Measurements from ENCODE around the gene TMEM63C.

Gene TMEM63C

GRCh38 chr14:77190977-77191376 lies 9.4 kb downstream of the TMEM63C start:
- DNase-seq (ENCODE audit: extremely low read depth in 1 of 2, low read depth in 1 of 2): no peak

GRCh38 chr14:77194706-77195105 lies 13.1 kb downstream of the TMEM63C start:
- DNase-seq (ENCODE audit: extremely low read depth in 1 of 2, low read depth in 1 of 2): no peak

GRCh38 chr14:77195766-77196165 lies 14.2 kb downstream of the TMEM63C start:
- no peak for DNase-seq (ENCODE audit: extremely low read depth in 1 of 2, low read depth in 1 of 2)

GRCh38 chr14:77197988-77198387 lies 16.4 kb downstream of the TMEM63C start:
- DNase-seq (ENCODE audit: extremely low read depth in 1 of 2, low read depth in 1 of 2): no peak

- DNase-seq (ENCODE audit: extremely low read depth in 1 of 2, low read depth in 1 of 2): no peak
These were observed 17.0 kb downstream of the TMEM63C start for GRCh38 chr14:77198561-77198960.

GRCh38 chr14:77199590-77199989 lies 18.0 kb downstream of the TMEM63C start:
- DNase-seq (ENCODE audit: extremely low read depth in 1 of 2, low read depth in 1 of 2): no peak

- no peak for DNase-seq (ENCODE audit: extremely low read depth in 1 of 2, low read depth in 1 of 2)
These were observed 18.9 kb downstream of the TMEM63C start for GRCh38 chr14:77200406-77200985.

- no peak for DNase-seq (ENCODE audit: extremely low read depth in 1 of 2, low read depth in 1 of 2)
These were observed 20.1 kb downstream of the TMEM63C start for GRCh38 chr14:77201696-77202095.

- DNase-seq (ENCODE audit: extremely low read depth in 1 of 2, low read depth in 1 of 2): no peak
These were observed 22.2 kb downstream of the TMEM63C start for GRCh38 chr14:77203611-77204458.

GRCh38 chr14:77204459-77204771 lies 22.8 kb downstream of the TMEM63C start:
- no peak for DNase-seq (ENCODE audit: extremely low read depth in 1 of 2, low read depth in 1 of 2)

- no peak for DNase-seq (ENCODE audit: extremely low read depth in 1 of 2, low read depth in 1 of 2)
These were observed 23.3 kb downstream of the TMEM63C start for GRCh38 chr14:77204907-77205306.

- DNase-seq (ENCODE audit: extremely low read depth in 1 of 2, low read depth in 1 of 2): no peak
These were observed 24.0 kb downstream of the TMEM63C start for GRCh38 chr14:77205566-77205965.

GRCh38 chr14:77206261-77206824 lies 24.7 kb downstream of the TMEM63C start:
- DNase-seq (ENCODE audit: extremely low read depth in 1 of 2, low read depth in 1 of 2): no peak

GRCh38 chr14:77206877-77207389 lies 25.3 kb downstream of the TMEM63C start:
- no peak for DNase-seq (ENCODE audit: extremely low read depth in 1 of 2, low read depth in 1 of 2)

GRCh38 chr14:77208291-77208978 lies 26.8 kb downstream of the TMEM63C start:
- peak in 1 of 2 donors; percentile 37 for DNase-seq (ENCODE audit: extremely low read depth in 1 of 2, low read depth in 1 of 2)

GRCh38 chr14:77208979-77209318 lies 27.4 kb downstream of the TMEM63C start:
- DNase-seq (ENCODE audit: extremely low read depth in 1 of 2, low read depth in 1 of 2): no peak

- no peak for DNase-seq (ENCODE audit: extremely low read depth in 1 of 2, low read depth in 1 of 2)
These were observed 30.7 kb downstream of the TMEM63C start for GRCh38 chr14:77212097-77212870.

- DNase-seq (ENCODE audit: extremely low read depth in 1 of 2, low read depth in 1 of 2): no peak
These were observed 31.5 kb downstream of the TMEM63C start for GRCh38 chr14:77212943-77213678.

- DNase-seq (ENCODE audit: extremely low read depth in 1 of 2, low read depth in 1 of 2): no peak
These were observed 32.0 kb downstream of the TMEM63C start for GRCh38 chr14:77213679-77214016.

GRCh38 chr14:77214216-77214615 lies 32.6 kb downstream of the TMEM63C start:
- no peak for DNase-seq (ENCODE audit: extremely low read depth in 1 of 2, low read depth in 1 of 2)
